HG03565 (cell line): ENCODE results near the gene MRPS14.
A peak's percentile ranks its signal among the peaks of the same experiment; 100 is the strongest.
"Not testable (repeated sequence)": the region's sequence is repeated elsewhere in the genome, so short reads cannot be mapped to it uniquely, and the experiment has no call there.

Experiments used
- ATAC-seq: cut with Tn5 transposase; IDR thresholded peaks from one replicate; pipeline ENCODE4 v1.9.1; 2021; ENCODE audit warnings: mild to moderate bottlenecking, moderate library complexity; ENCODE audit not compliant: unreplicated experiment

Gene MRPS14

DNA sequence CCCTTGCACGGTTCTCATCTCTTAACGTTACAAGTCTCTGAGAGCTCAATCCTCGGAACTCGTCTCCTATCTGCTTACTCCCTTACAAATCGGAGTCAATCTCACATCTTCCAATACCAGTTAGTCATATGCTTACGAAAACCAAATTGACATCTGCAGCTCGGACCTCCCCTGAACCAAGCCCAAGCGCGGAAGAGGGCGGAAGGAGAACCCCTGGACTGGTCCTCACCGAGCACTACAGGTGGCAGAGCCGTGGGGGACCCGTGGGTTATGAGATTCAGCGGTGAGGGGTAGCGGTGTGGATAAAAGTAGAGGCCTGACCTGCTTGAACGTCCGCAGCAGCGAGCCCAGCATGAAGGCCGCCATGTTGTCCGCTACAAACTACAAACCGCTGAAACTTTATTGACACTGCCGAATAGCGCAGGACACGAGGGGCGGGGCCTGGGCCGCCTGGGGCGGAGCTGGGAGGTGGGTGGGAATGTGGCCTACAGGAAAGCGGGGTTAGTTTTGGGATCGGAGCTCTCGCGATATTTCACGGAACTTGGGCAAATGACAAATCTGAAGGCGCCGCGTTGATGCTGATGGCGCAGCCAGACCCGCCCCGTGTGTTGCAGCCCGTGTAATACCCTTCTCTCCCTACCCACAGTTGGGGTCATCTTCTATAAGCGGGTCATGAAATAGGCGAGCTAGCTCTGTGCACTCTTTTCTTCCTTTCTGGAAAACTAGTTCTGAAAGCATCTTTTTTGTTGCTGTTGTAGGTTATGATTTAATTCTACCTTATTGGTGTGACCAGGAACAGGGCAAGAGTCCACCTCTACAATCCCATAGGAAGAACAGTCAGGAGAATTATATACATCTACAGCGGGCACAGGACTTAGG lies at the start of gene MRPS14:
MRPS14 (minus strand) TSS at position 383 of the 879 bp plus-strand sequence; CDS start at position 366, 17 bp downstream.
- ATAC-seq: peak; percentile 89

- ATAC-seq: no peak
Measured at GRCh38 chr1:175072099-175072951, 49.1 kb upstream of the MRPS14 start.

DNA sequence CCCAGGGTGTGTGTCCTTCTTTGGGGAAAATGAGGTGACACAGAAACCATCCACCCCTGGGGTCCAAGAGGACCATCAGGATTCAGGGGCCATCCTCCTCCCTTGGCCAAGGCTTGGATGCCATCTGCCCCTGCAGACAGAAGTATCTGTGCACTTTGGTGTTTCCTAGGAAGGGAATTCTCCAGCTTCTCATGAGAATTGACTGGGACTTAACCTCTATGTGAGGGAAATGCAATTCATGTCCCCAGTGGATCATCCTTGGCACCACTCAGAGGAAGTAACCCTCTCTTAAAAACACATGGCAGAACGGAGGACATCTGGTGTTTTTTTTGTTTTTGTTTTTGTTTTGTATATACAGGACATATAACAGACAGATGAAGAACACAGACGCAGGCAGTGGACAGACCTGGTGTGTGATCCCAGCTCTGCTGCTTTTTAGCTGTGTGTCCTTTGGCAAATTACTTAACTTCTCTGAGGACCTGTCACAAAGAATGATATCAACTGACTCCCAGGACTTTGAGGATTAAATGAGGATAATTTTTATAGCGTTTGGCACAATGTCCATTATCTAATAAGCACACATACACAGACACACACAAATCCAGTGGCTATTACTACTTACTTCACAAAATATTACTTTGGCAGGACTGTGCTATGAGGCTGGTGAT lies 48.2 kb upstream of the MRPS14 start:
- ATAC-seq: no peak

GRCh38 chr1:175070818-175071217 lies 47.6 kb upstream of the MRPS14 start:
- ATAC-seq: no peak

- ATAC-seq: no peak
Measured at GRCh38 chr1:175067362-175068106, 44.3 kb upstream of the MRPS14 start, which contains the start of gene TNN. Gene TNN, plus strand, starts transcription at chr1:175067833. Its CDS starts 9,586 bp downstream, at chr1:175077419.

GRCh38 chr1:175062858-175063257 lies 39.6 kb upstream of the MRPS14 start:
- ATAC-seq: no peak

- ATAC-seq: no peak
Measured at GRCh38 chr1:175062339-175062738, 39.1 kb upstream of the MRPS14 start.

- ATAC-seq: no peak
Measured at GRCh38 chr1:175054736-175055135, 31.5 kb upstream of the MRPS14 start.

DNA sequence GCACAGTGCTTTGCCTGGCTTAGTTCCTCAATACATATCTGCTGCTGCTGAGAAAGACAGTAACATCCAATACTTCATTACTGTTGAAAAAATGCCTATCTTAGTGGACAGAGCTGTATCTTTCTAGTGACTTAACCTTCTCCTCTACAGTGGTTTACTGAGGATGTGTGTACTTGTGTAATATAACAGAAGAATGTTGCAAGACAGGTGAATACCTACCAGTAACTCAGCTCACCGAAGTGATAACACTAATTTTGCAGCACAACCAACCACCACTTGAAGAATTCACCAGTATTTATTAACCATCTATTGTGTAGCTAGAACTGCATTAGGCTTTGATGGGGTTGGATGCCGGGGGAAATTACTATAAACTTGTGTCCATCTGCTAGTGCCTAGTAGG lies 27.8 kb upstream of the MRPS14 start:
- ATAC-seq: no peak

DNA sequence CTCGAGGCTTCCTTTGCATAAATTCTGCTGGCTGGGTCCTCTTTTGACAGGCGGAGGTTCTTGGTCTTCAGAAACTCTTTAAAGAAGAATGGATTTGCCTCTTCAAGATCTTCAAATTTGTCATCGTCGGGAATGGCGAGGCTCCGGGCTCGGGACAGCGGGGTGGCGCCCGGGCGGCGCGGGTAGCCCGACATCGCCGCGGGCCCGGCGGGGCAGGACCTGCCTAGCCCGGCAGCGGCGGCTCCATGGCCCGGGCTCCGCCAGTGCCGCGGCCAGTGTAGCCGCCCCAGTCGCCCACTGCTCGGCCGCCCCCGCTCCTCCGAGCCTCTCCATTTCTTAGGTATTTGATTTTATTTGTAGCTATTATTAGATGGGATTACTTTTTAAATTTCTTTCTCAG lies 22.3 kb upstream of the MRPS14 start:
- no peak for ATAC-seq

DNA sequence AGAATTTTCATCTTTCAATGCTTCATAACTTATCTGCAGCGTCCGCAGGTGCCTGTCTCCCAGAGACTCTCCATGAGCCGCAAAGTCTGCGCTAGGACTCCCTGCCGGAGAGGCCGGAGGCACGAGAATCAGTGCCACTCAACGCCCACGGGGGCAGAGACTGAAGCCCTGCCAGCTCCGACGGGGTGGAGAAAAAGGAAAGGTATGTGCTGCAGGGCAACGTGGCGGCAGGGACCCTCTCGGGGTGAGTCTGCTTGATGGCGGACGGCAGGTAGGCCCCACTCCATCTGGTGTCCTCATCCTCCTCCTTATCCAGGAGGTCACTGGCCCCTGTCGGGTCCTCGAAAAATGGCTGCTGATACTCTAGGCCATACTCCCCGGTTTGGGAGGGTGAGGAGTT lies 21.9 kb upstream of the MRPS14 start:
- no peak for ATAC-seq

DNA sequence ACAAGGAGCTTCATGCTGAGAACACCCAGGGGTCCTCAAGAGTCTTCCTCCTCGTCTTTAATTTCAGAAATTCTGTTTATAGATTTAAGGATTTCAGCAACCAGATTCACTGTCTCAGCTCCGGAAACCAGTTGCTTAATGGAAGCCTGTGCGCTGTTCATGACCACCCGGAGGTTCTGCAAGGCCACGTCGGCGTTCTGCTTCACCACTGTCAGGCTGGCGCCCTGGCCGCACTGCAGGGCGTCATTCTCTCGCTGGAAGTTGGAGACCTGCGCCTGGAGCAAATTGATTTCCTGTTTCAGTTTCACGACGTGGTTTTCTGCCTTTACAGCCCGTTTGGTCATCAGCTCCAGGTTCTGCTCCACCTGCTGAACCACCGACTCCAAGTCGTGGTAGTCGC lies 21.4 kb upstream of the MRPS14 start:
- ATAC-seq: not testable (repeated sequence)

- ATAC-seq: no peak
Measured at GRCh38 chr1:175043824-175044223, 20.6 kb upstream of the MRPS14 start.

GRCh38 chr1:175042650-175043049 lies 19.4 kb upstream of the MRPS14 start:
- ATAC-seq: no peak

DNA sequence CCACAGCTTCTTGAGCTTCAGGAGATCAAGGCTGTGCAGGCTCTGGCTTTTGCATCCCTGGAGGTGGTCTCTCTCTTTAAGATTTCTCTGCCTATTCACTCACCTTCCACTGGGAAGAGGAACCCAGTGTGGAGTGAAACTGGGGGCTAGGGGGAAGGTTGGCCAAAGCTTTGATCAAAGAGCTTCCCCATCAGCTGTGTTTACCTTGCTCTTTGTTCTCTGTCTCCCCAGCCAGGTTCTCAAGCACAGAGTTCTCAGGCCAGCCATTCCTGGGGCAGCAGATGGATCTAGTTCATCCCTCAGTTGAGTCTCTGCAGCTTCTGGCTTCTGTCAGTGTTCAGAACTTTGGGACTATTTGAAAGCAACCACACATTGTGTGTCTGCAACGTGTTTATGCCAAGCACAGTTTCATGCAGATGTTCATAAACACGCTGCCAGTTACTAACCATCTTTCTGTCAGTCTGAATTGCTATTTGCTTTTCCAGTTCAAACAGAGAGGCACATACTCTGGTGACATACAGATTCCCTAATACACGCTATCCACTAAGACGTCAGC lies 17.2 kb upstream of the MRPS14 start:
- no peak for ATAC-seq

DNA sequence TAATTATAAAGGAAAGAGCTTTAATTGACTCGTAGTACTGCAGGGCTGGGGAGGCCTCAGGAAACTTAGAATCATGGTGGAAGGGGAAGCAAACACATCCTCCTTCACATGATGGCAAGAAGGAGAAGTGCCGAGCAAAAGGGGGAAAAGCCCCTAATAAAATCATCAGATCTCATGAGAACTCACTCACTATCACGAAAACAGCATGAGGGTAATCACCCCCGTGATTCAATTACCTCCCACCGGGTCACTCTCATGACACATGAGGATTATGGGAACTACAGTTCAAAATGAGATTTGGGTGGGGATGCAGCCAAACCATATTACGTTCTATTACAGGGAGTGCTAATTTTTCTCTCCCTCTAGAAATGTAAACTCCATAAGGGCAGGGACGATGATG lies 14.2 kb upstream of the MRPS14 start:
- no peak for ATAC-seq

DNA sequence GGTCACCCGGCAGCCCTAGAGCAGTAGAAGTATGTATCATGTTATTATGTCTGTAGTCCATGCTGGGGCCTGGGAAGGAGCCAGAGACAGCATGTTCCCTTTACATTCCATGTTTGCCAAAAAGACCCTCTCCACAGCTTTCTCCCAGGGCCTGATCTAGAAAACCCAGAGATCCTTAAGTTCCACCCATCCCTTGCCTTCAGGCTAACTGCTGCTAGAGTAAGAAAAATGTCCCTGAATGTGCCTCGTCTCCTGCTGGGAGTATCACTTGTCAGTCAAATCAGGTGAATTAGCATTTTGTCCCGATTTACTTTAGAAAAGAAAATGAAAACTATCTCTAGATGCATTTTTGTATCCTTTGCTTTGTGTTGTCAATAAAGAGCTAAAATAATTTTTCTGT lies 13.3 kb upstream of the MRPS14 start:
- ATAC-seq: no peak

- ATAC-seq: no peak
Measured at GRCh38 chr1:175035865-175036264, 12.6 kb upstream of the MRPS14 start.

GRCh38 chr1:175034775-175035174 lies 11.6 kb upstream of the MRPS14 start:
- no peak for ATAC-seq

DNA sequence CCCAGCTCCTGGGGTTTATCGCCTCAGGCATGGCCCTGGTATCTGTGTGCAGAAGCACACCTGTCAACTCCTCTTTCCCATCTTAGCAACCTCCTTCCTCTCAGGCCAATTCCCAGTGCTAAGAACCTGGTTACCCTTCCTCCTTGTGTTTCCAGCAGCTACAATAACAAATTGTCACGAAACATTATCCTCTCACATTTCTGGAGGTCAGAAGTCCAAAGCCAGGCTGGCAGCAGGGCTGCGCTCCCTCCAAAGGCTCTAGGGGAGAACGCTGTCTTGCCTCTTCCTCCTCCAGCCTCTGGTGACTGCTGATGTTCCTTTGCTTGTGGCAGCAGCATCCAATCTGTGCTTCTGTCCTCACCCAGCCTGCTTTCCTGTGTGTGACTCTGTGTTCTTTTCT lies 10.7 kb upstream of the MRPS14 start:
- ATAC-seq: no peak
